CD4-positive, alpha-beta T cell treated with Interleukin-4 for 4 hours (primary cell): ENCODE results near the gene KDM1A.

Source experiments
- DNase-seq: peaks from one replicate; pipeline ENCODE4 v3.0.0-alpha.2; 2020

KDM1A gene

DNA sequence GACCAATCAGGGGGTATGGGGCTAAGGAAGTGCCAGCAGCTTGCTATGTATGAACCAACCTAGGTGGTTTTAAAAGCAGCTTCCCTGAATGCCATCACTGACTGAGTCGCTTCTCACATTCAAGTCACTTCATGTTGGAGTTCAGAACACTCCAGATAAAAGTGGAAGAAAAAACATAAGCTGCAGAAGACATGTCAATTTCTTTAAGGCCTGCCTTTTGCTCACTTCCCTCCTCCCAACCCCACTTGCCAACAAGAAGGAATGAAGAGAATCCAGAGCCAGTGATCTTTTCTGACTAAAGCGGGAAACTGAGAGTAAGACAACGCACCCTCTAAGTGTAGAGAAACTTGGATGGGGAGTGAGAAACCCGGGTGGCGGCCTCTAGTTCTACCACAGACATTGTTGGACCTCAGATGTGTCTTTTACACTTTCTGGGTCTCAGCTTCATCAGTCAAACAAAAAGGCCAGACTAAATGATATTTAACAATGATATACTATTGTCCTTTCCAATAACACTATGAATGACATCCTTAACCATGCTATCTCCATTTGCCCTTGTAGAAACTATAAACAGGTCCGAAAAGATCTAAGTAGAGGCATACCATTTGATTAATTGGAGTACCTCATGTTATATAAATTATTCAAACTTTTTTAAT, 95.3 kb downstream of the KDM1A start:
- no peak for DNase-seq

DNA sequence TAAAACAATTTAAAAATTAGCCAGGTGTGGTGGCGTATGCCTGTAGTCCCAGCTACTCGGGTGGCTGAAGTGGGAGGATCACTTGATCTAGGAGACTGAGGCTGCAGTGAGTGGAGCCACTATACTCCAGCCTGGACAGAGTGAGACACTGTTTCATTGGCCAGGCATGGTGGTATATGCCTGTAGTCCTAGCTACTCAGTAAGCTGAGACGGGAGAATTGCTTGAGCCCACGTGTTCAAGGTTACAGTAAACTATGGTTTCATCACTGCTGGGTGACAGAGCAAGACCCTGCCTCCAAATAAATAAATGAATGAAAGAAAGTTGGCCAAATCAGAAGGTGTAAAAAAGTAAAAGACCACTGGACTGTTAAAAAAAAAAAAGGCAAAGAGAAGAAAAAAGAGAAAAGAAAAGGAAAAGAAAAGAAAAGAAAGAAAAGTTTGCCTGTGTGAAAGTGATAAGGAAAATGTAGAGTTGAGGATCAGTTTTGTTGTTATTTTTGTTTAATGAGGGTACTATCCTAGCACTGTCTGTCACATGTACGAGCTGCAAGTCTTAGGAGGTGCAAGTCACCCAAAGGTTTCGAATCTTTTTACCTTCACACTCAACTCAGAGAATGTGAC, 97.1 kb downstream of the KDM1A start:
- no peak for DNase-seq

DNA sequence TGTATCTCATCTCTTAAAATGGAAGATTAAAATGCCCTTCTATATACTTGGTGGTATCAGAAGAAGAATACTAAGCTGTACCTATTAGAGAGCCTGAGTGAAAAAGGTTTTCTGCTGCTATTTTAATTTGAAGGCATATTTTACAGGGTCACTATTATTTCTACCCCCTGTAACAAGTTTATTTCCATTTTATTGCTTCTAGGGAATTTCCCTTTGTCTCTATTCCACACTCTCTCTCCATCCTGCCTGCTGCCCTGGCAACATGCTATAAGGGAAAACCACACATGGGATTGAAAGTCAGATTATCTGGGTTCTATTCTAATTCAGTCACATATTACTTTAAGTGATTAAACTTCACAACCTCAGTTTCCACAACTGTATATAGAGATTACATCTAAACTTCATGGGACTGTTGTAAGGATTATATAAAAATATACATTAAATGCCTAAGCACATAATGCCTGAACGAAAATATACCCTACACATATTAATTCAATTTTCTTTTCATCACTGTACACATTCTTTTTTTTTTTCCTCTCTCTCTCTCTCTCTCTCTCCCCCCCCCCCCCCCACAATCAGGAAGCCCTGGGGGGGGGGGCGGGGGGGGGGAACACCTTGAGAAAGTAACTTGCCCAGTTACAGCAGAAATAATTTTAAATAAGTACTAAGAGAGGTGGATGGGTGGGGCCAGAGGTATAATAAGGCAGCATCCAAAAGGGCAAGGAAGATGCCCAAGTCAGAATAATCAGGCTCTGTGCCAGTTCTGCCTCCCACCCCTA, 97.8 kb downstream of the KDM1A start:
- DNase-seq: no peak

DNA sequence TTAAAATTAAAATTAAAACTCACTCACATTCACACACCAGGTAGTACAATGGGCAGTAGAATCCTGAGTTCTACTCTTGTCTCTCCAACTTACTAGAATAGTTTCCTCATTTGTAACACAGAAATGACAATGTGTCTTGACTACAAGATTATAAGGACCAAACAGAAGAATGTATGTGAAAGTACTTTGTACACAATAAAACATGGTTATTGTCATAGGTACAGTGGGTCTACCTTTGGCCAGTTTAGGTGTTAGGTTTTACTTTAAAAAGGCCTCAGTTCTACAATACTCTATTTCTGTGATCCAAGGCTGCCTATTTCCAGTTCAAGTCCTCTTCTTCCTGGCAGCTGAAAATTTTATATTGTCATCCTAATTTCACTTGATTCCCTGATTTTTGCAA, 99.1 kb downstream of the KDM1A start:
- no peak for DNase-seq

DNA sequence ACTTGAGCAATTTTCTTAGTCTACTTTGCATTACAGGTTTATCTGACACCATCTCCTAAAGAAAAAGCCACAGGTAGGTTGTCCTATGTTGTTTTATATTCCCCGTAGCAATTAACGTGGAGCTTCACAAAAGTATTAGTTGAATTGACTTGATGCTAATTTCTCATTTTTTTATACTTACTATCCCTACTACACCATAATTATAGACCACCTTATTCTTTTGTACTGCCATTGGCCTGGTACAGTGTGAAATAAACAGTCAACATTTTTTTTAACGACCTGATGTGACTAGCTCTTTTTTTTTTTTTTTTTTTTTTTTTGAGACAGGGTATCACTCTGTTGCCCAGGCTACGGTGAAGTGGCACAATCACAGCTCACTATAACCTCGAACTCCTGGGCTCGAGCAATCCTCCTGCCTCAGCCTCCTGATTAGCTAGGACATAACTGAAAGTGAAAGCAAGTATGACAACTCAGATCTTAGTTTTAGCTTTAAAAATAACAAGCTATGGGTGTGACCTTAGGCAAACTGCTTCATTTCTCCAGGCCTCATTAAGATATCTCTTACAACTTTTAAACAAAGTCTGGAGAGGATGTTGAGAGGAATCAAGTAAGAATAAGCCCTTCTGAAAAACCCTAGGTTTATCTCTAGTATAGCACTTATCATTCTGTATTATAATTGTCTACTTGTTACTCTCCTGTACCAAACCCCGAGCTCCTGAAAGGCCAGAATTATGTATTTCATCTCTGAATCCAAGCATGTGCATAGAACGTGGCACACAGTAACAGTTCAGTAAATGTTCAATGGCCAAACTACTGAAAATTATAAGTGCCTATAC, 99.9 kb downstream of the KDM1A start:
- DNase-seq: peak; percentile 84

DNA sequence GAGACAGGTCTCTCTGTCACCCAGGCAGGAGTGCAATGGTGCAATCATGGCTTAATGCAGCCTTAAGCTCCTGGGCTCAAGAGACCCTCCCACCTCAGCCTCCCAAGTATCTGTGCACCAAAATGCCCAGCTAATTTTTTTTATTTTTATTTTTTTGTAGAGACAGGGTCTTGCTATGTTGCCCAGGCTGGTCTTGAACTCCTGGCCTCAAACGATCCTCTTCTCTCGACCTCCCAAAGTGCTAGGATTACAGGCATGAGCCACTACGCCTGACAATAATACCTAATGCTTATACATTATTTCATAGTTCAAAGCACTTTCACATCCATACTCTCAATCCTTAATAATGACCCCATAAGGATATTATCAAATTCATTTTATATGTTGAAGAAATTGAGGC, 101.1 kb downstream of the KDM1A start:
- no peak for DNase-seq

DNA sequence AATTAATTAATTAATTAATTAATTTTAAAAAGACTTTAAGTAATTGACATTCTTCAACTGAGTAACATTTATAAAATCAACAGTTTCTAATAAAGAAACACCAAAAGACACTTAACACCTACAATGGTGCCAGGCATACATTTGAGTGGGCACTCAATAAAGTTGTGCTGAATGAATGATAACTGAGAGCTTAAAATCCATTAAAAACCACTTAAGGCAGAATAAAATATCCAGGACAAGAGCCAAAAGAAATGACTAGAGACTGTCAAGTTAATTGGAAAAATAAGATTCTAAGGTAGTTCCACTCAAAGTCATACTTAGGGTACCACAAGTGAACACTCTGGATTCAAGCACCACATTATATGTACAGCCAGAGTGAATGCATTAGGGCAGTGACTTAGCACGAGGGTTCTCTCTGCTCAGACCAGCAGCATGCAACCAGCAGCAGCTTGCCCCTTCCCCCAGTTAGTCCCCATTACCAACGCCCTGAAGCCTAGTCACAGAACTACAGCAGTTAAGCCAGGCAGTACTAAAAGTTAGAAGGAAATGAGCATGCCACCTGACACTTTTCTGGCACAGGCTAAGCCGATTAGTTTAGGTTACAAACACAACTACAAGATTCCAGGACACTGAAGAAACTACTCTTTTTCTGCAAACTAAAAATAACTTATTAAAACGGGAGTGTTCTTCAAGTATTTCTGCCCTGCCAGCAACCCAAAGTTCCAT, 102.9 kb downstream of the KDM1A start:
- no peak for DNase-seq

DNA sequence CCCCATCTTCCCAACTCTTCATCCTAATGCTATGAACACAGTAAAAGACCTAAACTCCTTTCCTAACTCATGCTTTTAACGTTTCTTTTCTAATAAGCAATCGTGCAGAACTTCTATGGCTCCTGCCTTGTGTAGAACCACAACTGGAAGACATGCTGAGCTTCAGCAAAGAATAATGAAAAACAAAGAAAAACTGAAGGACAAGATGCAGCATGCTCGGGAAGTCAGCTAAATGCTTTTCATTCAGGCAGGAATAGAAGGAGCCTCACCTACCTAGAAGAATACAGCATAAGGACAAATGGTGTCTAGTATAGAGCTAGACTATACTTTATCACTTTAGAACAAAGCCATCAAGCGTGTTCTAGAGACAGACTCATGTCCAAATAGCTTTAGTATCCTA, 103.5 kb downstream of the KDM1A start:
- DNase-seq: no peak

DNA sequence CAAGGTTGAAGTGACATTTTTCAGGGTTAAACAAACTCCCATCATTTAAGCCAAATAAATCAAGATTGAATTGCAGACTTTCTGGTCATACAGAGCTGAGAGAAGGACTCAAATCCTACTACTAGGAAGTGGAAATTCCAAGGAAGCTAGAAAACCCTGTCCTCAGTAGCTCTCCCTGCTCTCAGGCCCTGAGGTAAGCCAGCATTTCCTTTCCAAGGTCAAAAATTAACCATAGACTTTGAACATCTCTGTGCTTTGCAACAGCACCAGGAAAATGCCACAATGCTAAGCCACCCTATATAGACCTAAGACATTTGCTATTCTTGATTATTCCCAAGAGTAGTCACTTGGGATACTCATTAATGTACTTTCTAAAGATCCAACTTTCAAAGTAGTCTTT, 104.3 kb downstream of the KDM1A start:
- no peak for DNase-seq

DNA sequence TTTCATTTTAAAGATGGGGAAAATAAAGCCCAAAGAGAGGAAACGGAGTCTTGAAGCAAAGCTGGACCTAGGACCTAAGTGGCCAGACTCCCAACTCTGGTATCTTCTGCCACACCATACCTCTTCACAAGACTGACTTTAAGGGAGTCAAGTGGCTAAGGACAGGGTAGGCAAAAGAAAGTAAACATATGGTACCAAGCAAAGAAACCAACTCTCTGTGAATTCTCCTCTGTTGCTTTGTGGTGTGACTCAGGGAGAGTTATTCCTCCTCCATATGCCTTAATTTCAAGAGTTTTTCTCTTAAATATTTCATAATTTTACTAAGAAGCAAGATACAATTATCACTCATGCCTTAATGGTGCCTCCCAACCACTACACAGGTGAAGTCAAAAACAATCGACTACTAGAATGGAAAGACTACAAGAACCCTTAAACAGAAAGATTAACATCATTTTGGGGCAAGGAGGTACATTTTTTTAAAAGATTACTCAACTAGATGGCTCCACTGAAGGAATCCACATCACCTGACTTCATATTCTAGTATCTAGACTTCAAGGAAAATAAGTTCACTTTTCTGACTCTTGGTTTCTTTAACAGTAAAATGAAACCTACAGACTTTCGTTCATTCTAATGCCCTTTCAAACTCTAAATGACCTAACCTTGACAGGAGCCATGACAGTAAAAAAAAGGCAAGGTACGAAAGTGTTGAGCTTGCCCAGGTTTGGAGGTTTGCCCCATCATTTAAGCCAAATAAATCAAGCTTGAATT, 105.2 kb downstream of the KDM1A start:
- DNase-seq: no peak

DNA sequence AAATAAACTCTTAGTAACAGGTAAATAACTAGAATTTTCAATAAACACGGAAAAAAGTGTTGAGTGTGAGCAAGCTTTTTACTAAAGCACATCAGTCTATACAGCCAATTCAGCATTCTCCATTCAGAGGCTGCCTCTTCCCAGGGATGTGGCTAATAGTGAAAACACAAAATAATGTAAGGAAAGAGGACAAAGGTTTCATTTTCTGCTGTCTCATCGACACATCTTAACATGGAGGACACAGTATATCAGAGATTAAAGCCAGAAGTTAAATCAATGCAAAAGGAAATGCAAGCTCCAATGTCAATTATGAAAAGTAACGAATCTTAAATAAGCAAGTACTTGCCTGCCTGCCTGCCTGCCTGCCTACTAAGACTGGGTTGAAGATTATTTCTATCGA, 106.2 kb downstream of the KDM1A start:
- no peak for DNase-seq

DNA sequence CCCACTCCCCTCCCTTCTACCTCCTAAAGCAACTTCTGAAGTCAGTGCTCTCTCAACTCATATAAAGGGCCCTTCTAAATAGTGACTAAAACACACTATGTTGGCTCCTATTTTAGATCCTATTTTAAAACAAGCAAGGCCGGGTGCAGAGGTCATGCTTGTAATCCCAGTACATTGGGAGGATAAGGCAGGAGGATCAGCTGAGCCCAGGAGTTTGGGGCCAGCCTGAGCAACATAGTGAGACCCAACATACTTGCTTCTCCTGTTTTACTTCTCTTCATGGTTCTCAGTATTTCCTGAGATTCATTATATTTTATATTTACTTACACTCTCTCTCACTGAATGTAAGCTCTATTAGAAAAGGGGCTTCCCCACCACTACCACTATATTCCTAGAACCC, 106.9 kb downstream of the KDM1A start:
- DNase-seq: no peak

DNA sequence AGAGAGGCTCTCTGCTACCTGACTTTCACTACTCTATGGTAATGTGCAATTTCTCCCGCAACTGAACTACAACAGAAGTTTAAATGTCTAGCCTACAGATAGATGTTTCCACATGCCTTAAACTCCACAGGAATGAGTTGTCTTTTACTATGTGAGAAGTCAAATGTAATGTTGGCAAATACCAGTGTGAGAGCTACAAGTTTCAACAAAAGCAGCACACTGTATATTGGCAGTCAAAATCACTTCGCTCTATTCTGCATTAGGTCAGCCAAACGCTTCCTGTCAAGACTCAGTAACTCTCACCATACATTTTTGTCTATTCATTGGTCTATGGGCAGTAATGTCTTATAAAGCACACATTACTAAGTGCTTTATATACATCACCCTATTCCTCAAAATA, 107.5 kb downstream of the KDM1A start:
- DNase-seq: no peak

DNA sequence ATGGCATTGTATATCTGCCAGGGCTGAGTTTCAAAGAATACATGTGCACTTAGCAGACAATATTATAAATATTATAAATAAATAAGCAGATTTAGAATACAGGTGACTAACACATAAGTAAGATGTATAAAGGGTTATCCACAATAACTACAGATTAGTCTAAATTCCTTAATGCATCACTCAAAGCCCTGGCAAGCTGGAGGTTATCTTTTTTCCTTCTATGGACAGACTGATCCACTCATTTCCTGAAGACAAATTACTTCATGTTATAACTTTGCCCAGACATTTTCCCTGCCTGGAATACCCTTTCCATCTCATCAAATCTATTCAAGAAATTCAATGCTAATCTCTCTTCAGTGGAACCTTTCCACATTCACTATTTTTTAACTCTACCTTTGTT, 110.6 kb downstream of the KDM1A start:
- DNase-seq: no peak

DNA sequence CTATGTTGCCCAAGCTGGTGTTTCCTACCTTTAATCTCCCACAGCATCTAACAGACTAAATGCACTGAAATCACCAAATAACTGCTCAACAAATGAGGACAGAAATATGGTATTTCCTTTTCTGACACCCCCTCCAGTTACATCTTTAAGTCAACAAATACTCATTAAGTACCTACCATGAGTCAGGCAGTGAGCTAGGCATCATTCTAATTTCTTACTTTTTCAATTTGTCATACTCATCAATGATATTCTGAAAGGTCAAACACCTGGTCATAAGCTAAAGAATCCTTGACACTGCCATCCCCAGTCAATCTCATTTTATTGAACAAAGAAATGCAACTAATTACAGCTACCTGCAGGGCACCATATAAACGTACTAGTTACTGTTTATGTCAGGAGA, 112.8 kb downstream of the KDM1A start:
- DNase-seq: no peak
